ENCODE results near the gene ZNF536. TPM values are rescaled to one million over a fixed set of nuclear protein-coding genes. Genes with fewer than 3 reads are reported as not detected.
"Not testable (repeated sequence)": the region's sequence is repeated elsewhere in the genome, so short reads cannot be mapped to it uniquely, and the experiment has no call there.

ZNF536 gene
- total and polyA plus RNA-seq, 4 donors, result 0.50 to 1.2 (median 0.62) TPM; not detected in 1

- H3K9me3 ChIP-seq (ENCODE audit: control insufficient read depth, low read length), result peaks cover 1% of the 10 kb centered on the region
- DNase-seq (no peak), ATAC-seq (ENCODE audit: low FRiP score) (no peak)
- WGBS, 2 donors, result 72 to 78% methylated on average over 8 of the region's 8 CpGs
- intact Hi-C loops (cut with DNase I), result no loop called here
- no peak overlapping the region for H3K27ac ChIP-seq (ENCODE audit: low read depth in 1 of 2, low read length in 2 of 2)
- peaks cover 0 to 3% of the 10 kb centered on the region in 2 donors for H3K27me3 ChIP-seq (ENCODE audit: control insufficient read depth in 1 of 2, insufficient read depth in 2 of 2, low read length in 1 of 2)
- H3K4me3 ChIP-seq (ENCODE audit: low read length in 2 of 2), result no peak overlapping the region
- no peaks in the 10 kb centered on the region for H3K36me3 ChIP-seq (ENCODE audit: control insufficient read depth in 1 of 2, insufficient read depth in 2 of 2, low read length in 1 of 2)
- H3K4me1 ChIP-seq (ENCODE audit: control insufficient read depth in 1 of 2, insufficient read depth in 2 of 2, low read length in 2 of 2), result no peaks in the 10 kb centered on the region
These were observed 124.8 kb downstream of the ZNF536 start for GRCh38 chr19:30497034-30497433.

- intact Hi-C loops (cut with DNase I); DNase-seq; H3K4me1 ChIP-seq (ENCODE audit: control insufficient read depth in 1 of 2, insufficient read depth in 2 of 2, low read length in 2 of 2); H3K4me3 ChIP-seq (ENCODE audit: low read length in 2 of 2); H3K27ac ChIP-seq (ENCODE audit: low read depth in 1 of 2, low read length in 2 of 2); H3K27me3 ChIP-seq (ENCODE audit: control insufficient read depth in 1 of 2, insufficient read depth in 2 of 2, low read length in 1 of 2); H3K9me3 ChIP-seq (ENCODE audit: control insufficient read depth, low read length); ATAC-seq (ENCODE audit: low FRiP score); H3K36me3 ChIP-seq (ENCODE audit: control insufficient read depth in 1 of 2, insufficient read depth in 2 of 2, low read length in 1 of 2): not testable (repeated sequence)
- WGBS, 2 donors, result 87 to 91% methylated on average over 2 to 3 of the region's 3 CpGs
These were observed 125.9 kb downstream of the ZNF536 start for GRCh38 chr19:30498085-30498484.

GRCh38 chr19:30498707-30499106 lies 126.5 kb downstream of the ZNF536 start:
- H3K9me3 ChIP-seq (ENCODE audit: control insufficient read depth, low read length), result peaks cover 1% of the 10 kb centered on the region
- 7% methylated on average over 12 of the region's 12 CpGs for WGBS, 2 donors
- no peak overlapping the region for H3K4me3 ChIP-seq (ENCODE audit: low read length in 2 of 2)
- intact Hi-C loops (cut with DNase I), result no loop called here
- no peak overlapping the region for H3K27ac ChIP-seq (ENCODE audit: low read depth in 1 of 2, low read length in 2 of 2)
- DNase-seq, result no peak
- ATAC-seq (ENCODE audit: low FRiP score), result no peak
- H3K27me3 ChIP-seq (ENCODE audit: control insufficient read depth in 1 of 2, insufficient read depth in 2 of 2, low read length in 1 of 2), result peaks cover 0 to 3% of the 10 kb centered on the region in 2 donors
- no peaks in the 10 kb centered on the region for H3K36me3 ChIP-seq (ENCODE audit: control insufficient read depth in 1 of 2, insufficient read depth in 2 of 2, low read length in 1 of 2)
- no peaks in the 10 kb centered on the region for H3K4me1 ChIP-seq (ENCODE audit: control insufficient read depth in 1 of 2, insufficient read depth in 2 of 2, low read length in 2 of 2)

GRCh38 chr19:30504272-30504671 lies 132.1 kb downstream of the ZNF536 start:
- DNase-seq, result no peak
- Histone ChIP-seq H3K36me3 (ENCODE audit: control insufficient read depth in 1 of 2, insufficient read depth in 2 of 2, low read length in 1 of 2) (no peaks in the 10 kb centered on the region), H3K9me3 (ENCODE audit: control insufficient read depth, low read length) (peaks cover 1% of the 10 kb centered on the region), H3K4me1 (ENCODE audit: control insufficient read depth in 1 of 2, insufficient read depth in 2 of 2, low read length in 2 of 2) (no peaks in the 10 kb centered on the region), H3K27ac (ENCODE audit: low read depth in 1 of 2, low read length in 2 of 2) (no peak overlapping the region), H3K4me3 (ENCODE audit: low read length in 2 of 2) (no peak overlapping the region), H3K27me3 (ENCODE audit: control insufficient read depth in 1 of 2, insufficient read depth in 2 of 2, low read length in 1 of 2) (peaks cover 0 to 4% of the 10 kb centered on the region in 2 donors)
- ATAC-seq (ENCODE audit: low FRiP score), result no peak
- intact Hi-C loops (cut with DNase I), result no loop called here

GRCh38 chr19:30512176-30513081 lies 140.2 kb downstream of the ZNF536 start:
- no peaks in the 10 kb centered on the region for H3K9me3 ChIP-seq (ENCODE audit: control insufficient read depth, low read length)
- 37 to 42% methylated on average over 10 of the region's 10 CpGs for WGBS, 2 donors
- H3K36me3 ChIP-seq (ENCODE audit: control insufficient read depth in 1 of 2, insufficient read depth in 2 of 2, low read length in 1 of 2), result no peaks in the 10 kb centered on the region
- H3K27me3 ChIP-seq (ENCODE audit: control insufficient read depth in 1 of 2, insufficient read depth in 2 of 2, low read length in 1 of 2), result no peaks in the 10 kb centered on the region
- no peak overlapping the region for H3K27ac ChIP-seq (ENCODE audit: low read depth in 1 of 2, low read length in 2 of 2)
- H3K4me1 ChIP-seq (ENCODE audit: control insufficient read depth in 1 of 2, insufficient read depth in 2 of 2, low read length in 2 of 2), result no peaks in the 10 kb centered on the region
- intact Hi-C loops (cut with DNase I), result no loop called here
- DNase-seq (no peak), ATAC-seq (ENCODE audit: low FRiP score) (no peak)
- H3K4me3 ChIP-seq (ENCODE audit: low read length in 2 of 2), result no peak overlapping the region

GRCh38 chr19:30513082-30513411 lies 140.9 kb downstream of the ZNF536 start:
- no peaks in the 10 kb centered on the region for H3K9me3 ChIP-seq (ENCODE audit: control insufficient read depth, low read length)
- H3K4me3 ChIP-seq (ENCODE audit: low read length in 2 of 2), result no peak overlapping the region
- ATAC-seq (ENCODE audit: low FRiP score) (no peak), DNase-seq (no peak)
- no peaks in the 10 kb centered on the region for H3K27me3 ChIP-seq (ENCODE audit: control insufficient read depth in 1 of 2, insufficient read depth in 2 of 2, low read length in 1 of 2)
- no peaks in the 10 kb centered on the region for H3K36me3 ChIP-seq (ENCODE audit: control insufficient read depth in 1 of 2, insufficient read depth in 2 of 2, low read length in 1 of 2)
- intact Hi-C loops (cut with DNase I), result no loop called here
- no peak overlapping the region for H3K27ac ChIP-seq (ENCODE audit: low read depth in 1 of 2, low read length in 2 of 2)
- 72% methylated on average over 6 of the region's 6 CpGs for WGBS, 2 donors
- no peaks in the 10 kb centered on the region for H3K4me1 ChIP-seq (ENCODE audit: control insufficient read depth in 1 of 2, insufficient read depth in 2 of 2, low read length in 2 of 2)

- H3K36me3 ChIP-seq (ENCODE audit: control insufficient read depth in 1 of 2, insufficient read depth in 2 of 2, low read length in 1 of 2), result no peaks in the 10 kb centered on the region
- ATAC-seq (ENCODE audit: low FRiP score) (no peak), DNase-seq (no peak)
- no peaks in the 10 kb centered on the region for H3K27me3 ChIP-seq (ENCODE audit: control insufficient read depth in 1 of 2, insufficient read depth in 2 of 2, low read length in 1 of 2)
- H3K9me3 ChIP-seq (ENCODE audit: control insufficient read depth, low read length), result no peaks in the 10 kb centered on the region
- intact Hi-C loops (cut with DNase I), result no loop called here
- WGBS, 2 donors, result 84 to 86% methylated on average over 6 of the region's 6 CpGs
- no peak overlapping the region for H3K27ac ChIP-seq (ENCODE audit: low read depth in 1 of 2, low read length in 2 of 2)
- H3K4me3 ChIP-seq (ENCODE audit: low read length in 2 of 2), result no peak overlapping the region
- no peaks in the 10 kb centered on the region for H3K4me1 ChIP-seq (ENCODE audit: control insufficient read depth in 1 of 2, insufficient read depth in 2 of 2, low read length in 2 of 2)
These were observed 143.9 kb downstream of the ZNF536 start for GRCh38 chr19:30516111-30516510.

GRCh38 chr19:30516531-30516930 lies 144.3 kb downstream of the ZNF536 start:
- Histone ChIP-seq H3K9me3 (ENCODE audit: control insufficient read depth, low read length) (no peaks in the 10 kb centered on the region), H3K4me3 (ENCODE audit: low read length in 2 of 2) (no peak overlapping the region), H3K27ac (ENCODE audit: low read depth in 1 of 2, low read length in 2 of 2) (no peak overlapping the region), H3K4me1 (ENCODE audit: control insufficient read depth in 1 of 2, insufficient read depth in 2 of 2, low read length in 2 of 2) (no peaks in the 10 kb centered on the region), H3K36me3 (ENCODE audit: control insufficient read depth in 1 of 2, insufficient read depth in 2 of 2, low read length in 1 of 2) (no peaks in the 10 kb centered on the region), H3K27me3 (ENCODE audit: control insufficient read depth in 1 of 2, insufficient read depth in 2 of 2, low read length in 1 of 2) (no peaks in the 10 kb centered on the region)
- intact Hi-C loops (cut with DNase I), result no loop called here
- ATAC-seq (ENCODE audit: low FRiP score), result no peak
- 65 to 80% methylated on average over 17 of the region's 17 CpGs for WGBS, 2 donors
- DNase-seq, result no peak

GRCh38 chr19:30518965-30519606 lies 146.9 kb downstream of the ZNF536 start:
- H3K4me1 ChIP-seq (ENCODE audit: control insufficient read depth in 1 of 2, insufficient read depth in 2 of 2, low read length in 2 of 2), result no peaks in the 10 kb centered on the region
- no peak for ATAC-seq (ENCODE audit: low FRiP score)
- no peaks in the 10 kb centered on the region for H3K36me3 ChIP-seq (ENCODE audit: control insufficient read depth in 1 of 2, insufficient read depth in 2 of 2, low read length in 1 of 2)
- H3K4me3 ChIP-seq (ENCODE audit: low read length in 2 of 2), result no peak overlapping the region
- intact Hi-C loops (cut with DNase I), result no loop called here
- H3K9me3 ChIP-seq (ENCODE audit: control insufficient read depth, low read length), result no peaks in the 10 kb centered on the region
- H3K27ac ChIP-seq (ENCODE audit: low read depth in 1 of 2, low read length in 2 of 2), result no peak overlapping the region
- DNase-seq, result no peak
- WGBS, 2 donors, result 82 to 87% methylated on average over 13 of the region's 13 CpGs
- H3K27me3 ChIP-seq (ENCODE audit: control insufficient read depth in 1 of 2, insufficient read depth in 2 of 2, low read length in 1 of 2), result no peaks in the 10 kb centered on the region

Data from aorta (tissue), 5 donors.